ENCODE data around the gene PRKCA.

PRKCA gene

DNA sequence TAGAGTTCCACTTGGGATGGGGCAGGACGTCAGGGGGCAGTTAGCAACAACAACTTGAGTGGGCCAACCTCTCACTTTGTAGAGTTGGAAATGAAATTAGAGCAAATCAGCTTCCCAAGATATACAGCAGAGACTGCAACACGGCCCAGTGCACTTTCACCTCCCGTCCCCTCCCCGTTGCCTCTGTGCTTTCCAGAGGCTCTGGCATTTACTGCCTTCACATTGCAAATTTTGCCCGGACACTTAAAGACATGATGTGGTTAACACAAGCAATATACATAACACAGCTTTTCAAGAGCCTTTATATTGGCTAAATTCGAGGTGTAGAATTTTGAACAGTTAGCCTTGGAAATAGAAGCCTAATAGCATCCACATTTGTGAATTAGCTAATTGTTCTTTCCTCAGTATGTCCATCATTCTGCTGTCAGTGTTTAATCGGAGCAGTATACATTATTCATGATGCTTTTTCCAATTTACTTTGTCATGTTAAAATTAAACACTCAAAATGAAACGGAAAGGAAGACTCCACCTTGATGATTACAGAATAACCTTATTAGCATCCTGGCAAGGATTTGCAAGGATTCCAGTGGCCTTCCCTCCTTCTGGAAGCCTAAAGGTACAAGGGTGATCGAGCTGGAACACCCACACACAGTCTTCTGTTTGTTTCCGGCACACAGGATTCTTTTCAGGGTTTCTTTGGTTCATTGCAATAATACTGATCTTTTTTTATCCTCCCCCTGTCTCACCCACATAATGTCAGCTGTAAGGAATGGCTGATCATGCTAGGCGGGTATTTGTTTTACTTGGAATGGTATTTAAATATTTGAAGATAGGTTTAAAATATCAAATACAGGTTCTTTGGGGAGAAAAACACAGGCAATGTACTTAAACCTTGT lies 341.6 kb downstream of the PRKCA start:
- Histone ChIP-seq H3K36me3 (ENCODE audit: control insufficient read depth in 2 of 2, insufficient read depth in 2 of 2, low read length in 2 of 2) (peaks cover 8 to 9% of the 10 kb centered on the region in 2 donors), H3K9ac (ENCODE audit: low read length in 2 of 2) (no peak overlapping the region), H3K9me3 (ENCODE audit: control insufficient read depth in 2 of 2, low read length in 2 of 2) (no peaks in the 10 kb centered on the region), H3K4me1 (ENCODE audit: control insufficient read depth, insufficient read depth, low read length) (peaks cover 11% of the 10 kb centered on the region), H3K27me3 (ENCODE audit: control insufficient read depth in 1 of 2, insufficient read depth in 2 of 2, low read length in 2 of 2) (no peaks in the 10 kb centered on the region), H3K4me3 (ENCODE audit: low read length in 2 of 2) (no peak overlapping the region), H3K27ac (ENCODE audit: low read length) (no peak overlapping the region)

- Histone ChIP-seq H3K36me3 (ENCODE audit: control insufficient read depth in 2 of 2, insufficient read depth in 2 of 2, low read length in 2 of 2) (peaks cover 8 to 9% of the 10 kb centered on the region in 2 donors), H3K27ac (ENCODE audit: low read length) (no peak overlapping the region), H3K9me3 (ENCODE audit: control insufficient read depth in 2 of 2, low read length in 2 of 2) (no peaks in the 10 kb centered on the region), H3K4me1 (ENCODE audit: control insufficient read depth, insufficient read depth, low read length) (peaks cover 11% of the 10 kb centered on the region), H3K9ac (ENCODE audit: low read length in 2 of 2) (no peak overlapping the region), H3K27me3 (ENCODE audit: control insufficient read depth in 1 of 2, insufficient read depth in 2 of 2, low read length in 2 of 2) (no peaks in the 10 kb centered on the region), H3K4me3 (ENCODE audit: low read length in 2 of 2) (no peak overlapping the region)
Observed at GRCh38 chr17:66645259-66645658, 342.8 kb downstream of the PRKCA start.

DNA sequence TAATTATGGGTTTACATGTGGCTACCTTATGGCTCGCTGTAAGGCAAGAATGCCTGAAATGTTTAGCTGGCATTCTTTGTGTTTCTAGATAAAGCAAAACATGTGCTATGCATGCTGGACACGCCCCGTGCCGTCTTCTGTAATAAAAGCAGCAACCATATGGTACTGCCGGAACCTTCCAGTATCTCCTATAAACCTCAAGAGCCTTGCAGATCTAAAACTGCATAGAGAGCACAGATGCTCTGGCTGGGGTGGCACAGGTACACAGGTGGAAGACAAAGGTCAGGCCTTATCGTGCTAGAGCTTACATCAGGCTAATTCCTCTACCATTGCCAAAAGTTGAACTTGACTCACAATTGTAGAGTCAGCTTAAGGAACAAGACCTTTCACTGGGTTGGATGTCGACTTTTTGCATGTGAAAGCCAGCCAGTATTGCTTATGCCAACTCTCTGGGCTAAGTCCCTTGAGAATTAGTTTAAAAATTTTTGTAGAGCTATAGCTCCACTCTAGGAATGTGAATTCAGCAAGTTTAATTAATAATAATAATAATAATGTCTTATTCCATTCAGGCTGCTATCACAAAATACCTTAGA lies 345.1 kb downstream of the PRKCA start:
- Histone ChIP-seq H3K36me3 (ENCODE audit: control insufficient read depth in 2 of 2, insufficient read depth in 2 of 2, low read length in 2 of 2) (peaks cover 9 to 10% of the 10 kb centered on the region in 2 donors), H3K4me3 (ENCODE audit: low read length in 2 of 2) (no peak overlapping the region), H3K4me1 (ENCODE audit: control insufficient read depth, insufficient read depth, low read length) (peaks cover 11% of the 10 kb centered on the region), H3K9me3 (ENCODE audit: control insufficient read depth in 2 of 2, low read length in 2 of 2) (no peaks in the 10 kb centered on the region), H3K27ac (ENCODE audit: low read length) (no peak overlapping the region), H3K9ac (ENCODE audit: low read length in 2 of 2) (no peak overlapping the region), H3K27me3 (ENCODE audit: control insufficient read depth in 1 of 2, insufficient read depth in 2 of 2, low read length in 2 of 2) (no peaks in the 10 kb centered on the region)

DNA sequence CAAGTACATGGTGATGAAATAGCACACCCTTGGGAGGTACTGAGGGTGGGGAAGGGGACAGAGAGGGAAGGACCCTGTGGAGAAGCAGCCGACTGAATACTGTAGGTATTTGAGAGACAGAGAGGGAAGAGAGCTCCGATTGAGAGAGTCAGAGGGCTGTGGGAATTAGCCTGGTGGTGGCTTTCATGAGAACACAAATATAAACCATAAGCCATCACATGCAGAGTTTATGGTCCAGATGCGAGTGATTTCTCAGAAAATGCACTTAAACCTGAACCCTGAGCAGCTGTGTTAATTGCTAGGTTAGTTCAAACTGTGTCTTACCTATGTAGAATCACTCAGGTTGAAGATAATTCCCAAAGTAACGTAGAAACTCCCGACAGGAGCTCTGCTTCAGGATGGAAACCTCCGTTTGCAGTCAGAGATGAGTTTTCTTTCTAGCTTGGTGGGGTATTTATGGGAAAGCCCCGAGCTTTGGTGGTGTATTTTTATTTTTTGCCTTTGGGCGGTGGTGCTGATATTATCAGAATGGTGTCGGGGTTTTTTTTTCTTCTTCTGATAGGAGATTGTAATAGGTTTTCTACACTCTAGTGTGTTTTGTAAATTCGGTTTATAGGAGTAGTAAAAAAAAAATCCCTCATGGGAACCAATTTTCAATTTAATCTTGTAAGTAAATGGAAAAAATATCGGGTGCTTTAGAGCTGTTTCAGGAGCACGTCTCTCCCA lies 347.6 kb downstream of the PRKCA start:
- H3K9me3 ChIP-seq (ENCODE audit: control insufficient read depth in 2 of 2, low read length in 2 of 2), result no peaks in the 10 kb centered on the region
- H3K4me3 ChIP-seq (ENCODE audit: low read length in 2 of 2), result no peak overlapping the region
- peaks cover 9 to 12% of the 10 kb centered on the region in 2 donors for H3K36me3 ChIP-seq (ENCODE audit: control insufficient read depth in 2 of 2, insufficient read depth in 2 of 2, low read length in 2 of 2)
- H3K4me1 ChIP-seq (ENCODE audit: control insufficient read depth, insufficient read depth, low read length), result peaks cover 3% of the 10 kb centered on the region
- H3K27me3 ChIP-seq (ENCODE audit: control insufficient read depth in 1 of 2, insufficient read depth in 2 of 2, low read length in 2 of 2), result no peaks in the 10 kb centered on the region
- no peak overlapping the region for H3K27ac ChIP-seq (ENCODE audit: low read length)
- H3K9ac ChIP-seq (ENCODE audit: low read length in 2 of 2), result no peak overlapping the region

- Histone ChIP-seq H3K4me3 (ENCODE audit: low read length in 2 of 2) (no peak overlapping the region), H3K4me1 (ENCODE audit: control insufficient read depth, insufficient read depth, low read length) (no peaks in the 10 kb centered on the region), H3K9ac (ENCODE audit: low read length in 2 of 2) (no peak overlapping the region), H3K9me3 (ENCODE audit: control insufficient read depth in 2 of 2, low read length in 2 of 2) (no peaks in the 10 kb centered on the region), H3K27ac (ENCODE audit: low read length) (no peak overlapping the region), H3K27me3 (ENCODE audit: control insufficient read depth in 1 of 2, insufficient read depth in 2 of 2, low read length in 2 of 2) (no peaks in the 10 kb centered on the region), H3K36me3 (ENCODE audit: control insufficient read depth in 2 of 2, insufficient read depth in 2 of 2, low read length in 2 of 2) (peaks cover 9 to 10% of the 10 kb centered on the region in 2 donors)
Observed at GRCh38 chr17:66650544-66650877, 348.1 kb downstream of the PRKCA start.

- H3K4me1 ChIP-seq (ENCODE audit: control insufficient read depth, insufficient read depth, low read length), result no peaks in the 10 kb centered on the region
Observed at GRCh38 chr17:66652840-66653507, 350.6 kb downstream of the PRKCA start.

DNA sequence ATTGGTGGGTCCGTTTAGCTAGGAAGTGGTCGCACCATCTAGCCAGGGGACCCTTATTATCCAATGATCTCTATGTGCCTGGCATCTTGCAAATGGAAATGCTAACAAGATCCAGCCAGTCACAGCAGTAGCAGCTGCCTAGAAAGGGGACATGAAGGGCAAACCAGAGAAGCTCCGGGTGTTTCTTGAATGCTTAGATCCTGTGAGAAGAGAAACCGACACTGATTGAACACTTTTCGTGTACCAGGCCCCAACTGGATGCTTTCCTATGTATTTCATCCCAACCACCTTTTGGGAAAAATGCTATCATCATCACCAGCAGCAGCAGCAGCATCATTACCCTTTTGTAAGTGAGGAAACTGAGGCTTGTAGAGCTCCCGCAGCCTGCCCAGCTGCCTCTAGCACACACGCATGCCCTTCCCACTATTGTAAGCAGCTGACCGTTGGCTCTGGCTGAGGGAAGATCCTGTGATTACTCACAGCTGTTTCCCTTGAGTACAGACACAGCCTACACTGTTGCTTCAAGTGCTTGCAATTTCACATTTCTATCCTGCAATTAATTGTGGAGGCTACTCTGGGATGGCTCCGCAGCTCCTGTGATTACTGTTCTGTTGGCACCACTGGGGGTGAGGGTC lies 351.8 kb downstream of the PRKCA start:
- H3K27ac ChIP-seq (ENCODE audit: low read length), result no peak overlapping the region
- no peak overlapping the region for H3K9ac ChIP-seq (ENCODE audit: low read length in 2 of 2)
- H3K27me3 ChIP-seq (ENCODE audit: control insufficient read depth in 1 of 2, insufficient read depth in 2 of 2, low read length in 2 of 2), result no peaks in the 10 kb centered on the region
- H3K4me3 ChIP-seq (ENCODE audit: low read length in 2 of 2), result no peak overlapping the region
- peaks cover 0 to 7% of the 10 kb centered on the region in 2 donors for H3K36me3 ChIP-seq (ENCODE audit: control insufficient read depth in 2 of 2, insufficient read depth in 2 of 2, low read length in 2 of 2)
- no peaks in the 10 kb centered on the region for H3K4me1 ChIP-seq (ENCODE audit: control insufficient read depth, insufficient read depth, low read length)
- no peaks in the 10 kb centered on the region for H3K9me3 ChIP-seq (ENCODE audit: control insufficient read depth in 2 of 2, low read length in 2 of 2)

More at GRCh38 chr17:66652840-66653507, 350.6 kb downstream of the PRKCA start:
- H3K36me3 ChIP-seq (ENCODE audit: control insufficient read depth in 2 of 2, insufficient read depth in 2 of 2, low read length in 2 of 2), result peaks cover 0 to 5% of the 10 kb centered on the region in 2 donors
- H3K9ac ChIP-seq (ENCODE audit: low read length in 2 of 2), result no peak overlapping the region
- H3K9me3 ChIP-seq (ENCODE audit: control insufficient read depth in 2 of 2, low read length in 2 of 2), result no peaks in the 10 kb centered on the region
- no peak overlapping the region for H3K4me3 ChIP-seq (ENCODE audit: low read length in 2 of 2)
- H3K27ac ChIP-seq (ENCODE audit: low read length), result no peak overlapping the region
- no peaks in the 10 kb centered on the region for H3K27me3 ChIP-seq (ENCODE audit: control insufficient read depth in 1 of 2, insufficient read depth in 2 of 2, low read length in 2 of 2)

- Histone ChIP-seq H3K27ac (ENCODE audit: low read length) (no peak overlapping the region), H3K4me3 (ENCODE audit: low read length in 2 of 2) (no peak overlapping the region), H3K4me1 (ENCODE audit: control insufficient read depth, insufficient read depth, low read length) (no peaks in the 10 kb centered on the region), H3K36me3 (ENCODE audit: control insufficient read depth in 2 of 2, insufficient read depth in 2 of 2, low read length in 2 of 2) (peaks cover 0 to 7% of the 10 kb centered on the region in 2 donors), H3K27me3 (ENCODE audit: control insufficient read depth in 1 of 2, insufficient read depth in 2 of 2, low read length in 2 of 2) (no peaks in the 10 kb centered on the region), H3K9ac (ENCODE audit: low read length in 2 of 2) (no peak overlapping the region), H3K9me3 (ENCODE audit: control insufficient read depth in 2 of 2, low read length in 2 of 2) (no peaks in the 10 kb centered on the region)
Observed at GRCh38 chr17:66654764-66655163, 352.4 kb downstream of the PRKCA start.

GRCh38 chr17:66655461-66655860 lies 353.0 kb downstream of the PRKCA start:
- Histone ChIP-seq H3K9me3 (ENCODE audit: control insufficient read depth in 2 of 2, low read length in 2 of 2) (no peaks in the 10 kb centered on the region), H3K9ac (ENCODE audit: low read length in 2 of 2) (no peak overlapping the region), H3K27ac (ENCODE audit: low read length) (no peak overlapping the region), H3K4me1 (ENCODE audit: control insufficient read depth, insufficient read depth, low read length) (no peaks in the 10 kb centered on the region), H3K4me3 (ENCODE audit: low read length in 2 of 2) (no peak overlapping the region), H3K27me3 (ENCODE audit: control insufficient read depth in 1 of 2, insufficient read depth in 2 of 2, low read length in 2 of 2) (no peaks in the 10 kb centered on the region), H3K36me3 (ENCODE audit: control insufficient read depth in 2 of 2, insufficient read depth in 2 of 2, low read length in 2 of 2) (peaks cover 0 to 7% of the 10 kb centered on the region in 2 donors)

DNA sequence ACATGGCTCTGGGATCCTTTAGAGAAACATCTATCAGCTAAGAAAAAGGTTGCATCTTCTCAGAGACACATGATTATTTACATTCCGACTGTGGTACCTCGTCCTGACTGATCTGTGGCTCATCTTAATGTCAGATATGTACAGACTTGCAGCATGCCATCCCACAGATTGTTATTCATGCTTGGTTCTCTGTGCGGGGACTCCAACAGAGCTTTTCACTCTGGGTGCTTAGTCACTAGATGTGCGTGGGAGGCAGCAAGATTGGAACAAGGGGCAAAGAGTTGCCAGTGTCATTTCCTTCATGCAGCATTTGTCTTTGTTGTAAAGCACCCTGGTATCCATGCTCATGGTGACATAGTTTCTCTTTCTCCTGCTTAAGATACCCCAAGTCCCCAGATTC lies 353.4 kb downstream of the PRKCA start:
- no peaks in the 10 kb centered on the region for H3K9me3 ChIP-seq (ENCODE audit: control insufficient read depth in 2 of 2, low read length in 2 of 2)
- no peak overlapping the region for H3K4me3 ChIP-seq (ENCODE audit: low read length in 2 of 2)
- H3K27ac ChIP-seq (ENCODE audit: low read length), result no peak overlapping the region
- peaks cover 0 to 6% of the 10 kb centered on the region in 2 donors for H3K36me3 ChIP-seq (ENCODE audit: control insufficient read depth in 2 of 2, insufficient read depth in 2 of 2, low read length in 2 of 2)
- no peaks in the 10 kb centered on the region for H3K27me3 ChIP-seq (ENCODE audit: control insufficient read depth in 1 of 2, insufficient read depth in 2 of 2, low read length in 2 of 2)
- no peaks in the 10 kb centered on the region for H3K4me1 ChIP-seq (ENCODE audit: control insufficient read depth, insufficient read depth, low read length)
- H3K9ac ChIP-seq (ENCODE audit: low read length in 2 of 2), result no peak overlapping the region
